Activated naive CD4-positive, alpha-beta T cell treated with Interleukin-2 at 50 U/mL for 16 hours (primary cell): Measurements from ENCODE around the gene DLGAP4.

Experiments used
- DNase-seq: peaks from one replicate; pipeline ENCODE4 v3.0.0-alpha.2; 2020

DLGAP4 gene

DNA sequence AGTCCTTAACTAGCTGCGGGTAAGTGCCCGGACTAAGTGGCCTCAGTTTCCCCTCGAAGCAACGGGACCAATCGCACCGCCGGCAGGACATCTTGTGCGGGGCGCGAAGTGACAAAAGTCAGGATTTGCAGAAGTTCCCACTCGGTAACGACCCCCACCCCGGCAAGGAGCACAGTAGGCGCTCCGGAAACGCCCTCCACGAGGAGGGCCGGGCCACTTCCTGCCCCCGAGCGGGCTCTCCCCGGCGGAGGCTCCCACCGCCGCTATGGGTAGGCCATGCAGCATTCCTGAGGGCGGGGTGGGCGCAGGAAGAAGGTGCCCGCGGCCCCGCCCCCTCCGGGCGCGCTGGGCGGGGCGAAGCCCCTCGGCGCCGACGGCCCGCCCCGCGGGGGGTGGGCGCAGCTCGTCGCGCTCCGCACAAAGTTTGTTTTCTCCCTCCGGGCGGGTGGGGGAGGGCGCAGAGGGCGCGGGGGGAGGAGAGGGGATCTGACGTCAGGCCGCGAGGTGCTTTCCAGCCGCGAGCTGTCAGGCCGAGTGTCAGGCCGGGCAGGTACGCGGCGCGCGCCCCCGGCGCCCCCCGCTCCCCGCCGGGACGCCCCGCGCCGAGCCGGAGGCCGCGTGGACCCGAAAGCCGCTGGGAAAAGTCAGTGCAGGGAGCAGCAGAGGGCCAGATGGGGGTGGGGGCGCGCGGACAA is 267.1 kb downstream of the DLGAP4 start, which contains the start of gene TGIF2:
TSS of gene TGIF2 (plus strand) at position 495 of the 695 bp plus-strand sequence. CDS start 5,178 bp downstream, outside the sequence.
- DNase-seq = peak; percentile 87

DNA sequence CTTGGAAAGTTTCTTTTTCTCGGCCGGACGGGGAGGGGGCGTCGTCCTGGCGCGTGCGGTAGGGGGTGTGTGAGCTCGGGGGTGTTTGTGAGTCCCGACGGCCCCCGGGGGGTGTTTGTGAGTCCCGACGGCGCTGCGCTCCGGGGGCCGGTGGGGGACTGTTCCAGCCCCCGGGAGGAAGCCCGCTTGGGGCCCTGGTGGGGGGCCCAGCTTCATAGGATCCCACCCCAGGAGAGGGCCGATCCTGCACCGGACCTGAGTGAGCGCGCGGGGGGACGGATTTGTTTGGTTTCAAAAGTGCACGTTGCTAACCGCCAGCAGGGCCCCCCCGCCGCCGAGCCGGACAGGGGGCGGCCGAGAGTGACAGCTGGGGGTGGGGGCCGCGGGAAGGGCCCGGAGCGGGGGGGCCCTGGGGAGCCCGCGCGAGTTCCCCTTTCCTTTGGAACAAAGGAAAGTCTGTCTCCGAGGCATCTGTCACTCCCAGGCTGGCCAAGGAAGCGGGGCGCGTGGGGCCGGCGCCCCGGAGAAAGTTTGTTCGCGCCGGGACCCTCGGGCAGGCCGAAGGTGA is 267.7 kb downstream of the DLGAP4 start:
- DNase-seq = peak; percentile 41

DNA sequence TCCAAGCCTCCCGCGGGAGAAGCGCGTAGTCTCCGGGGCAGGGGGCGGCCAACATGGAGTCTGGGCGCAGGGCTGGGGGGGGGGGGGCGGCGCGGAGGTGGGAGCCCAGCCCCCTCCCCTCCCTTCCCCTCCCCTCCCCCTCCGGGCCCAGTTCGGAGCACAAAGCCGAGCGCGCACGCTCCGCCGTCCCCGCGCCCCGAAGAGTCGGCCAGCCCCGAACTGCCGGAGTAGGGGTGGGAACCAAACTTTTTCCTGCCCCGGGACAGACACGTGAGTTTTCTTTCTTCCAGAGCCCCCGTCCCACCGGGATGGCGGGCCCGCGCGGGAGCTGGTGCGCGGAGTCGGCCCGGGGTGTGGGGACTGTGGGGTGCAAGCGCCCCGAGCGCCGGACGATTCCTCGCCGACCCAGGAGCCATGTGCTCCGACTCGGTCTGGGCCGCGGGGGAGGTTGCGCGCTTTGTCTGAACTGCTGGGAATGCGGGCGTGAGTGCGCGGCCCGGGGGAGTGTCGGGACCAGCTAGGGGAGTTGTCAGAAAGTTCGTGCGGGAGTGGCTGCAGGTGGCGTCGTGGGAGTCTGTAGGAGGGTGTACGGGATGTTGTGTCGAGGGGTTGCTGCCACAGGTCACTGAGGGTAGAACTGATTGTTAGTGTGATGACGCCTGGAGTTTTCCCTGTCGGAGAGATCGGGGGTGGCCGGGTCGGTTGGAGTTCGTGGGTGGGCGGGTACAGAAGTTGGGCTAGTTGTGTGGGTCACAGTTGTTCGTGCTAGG is 268.4 kb downstream of the DLGAP4 start:
- DNase-seq = peak; percentile 60

DNA sequence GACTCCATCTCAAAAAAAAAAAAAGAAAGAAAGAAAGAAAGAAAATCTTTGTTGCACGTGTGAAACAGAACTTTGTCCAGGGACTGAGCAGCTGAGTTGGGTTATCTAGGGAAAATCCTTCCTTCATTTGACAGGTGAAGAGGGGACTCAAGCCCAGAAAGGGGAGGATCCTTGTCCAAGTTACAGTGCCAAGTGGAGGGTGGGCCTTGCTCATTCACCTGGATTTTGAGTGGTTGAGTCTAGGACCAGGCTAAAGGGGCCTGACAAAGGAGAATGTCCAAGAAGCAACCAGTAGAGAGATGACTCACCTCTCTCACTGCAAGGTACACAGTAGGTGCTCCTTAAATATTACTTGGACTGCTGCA is 269.9 kb downstream of the DLGAP4 start:
- DNase-seq = no peak
